HG03108 (cell line): ENCODE results near the gene THAP3.
"Not testable (repeated sequence)": the region's sequence is repeated elsewhere in the genome, so short reads cannot be mapped to it uniquely, and the experiment has no call there.

ENCODE experiments used
- ATAC-seq: cut with Tn5 transposase; IDR thresholded peaks from one replicate; pipeline ENCODE4 v1.9.1; 2021; ENCODE audit warnings: moderate library complexity; ENCODE audit not compliant: unreplicated experiment

Gene THAP3

GRCh38 chr1:6632588-6633514 lies 8.2 kb downstream of the THAP3 start:
- ATAC-seq: no peak

- ATAC-seq: no peak
These were observed 9.8 kb downstream of the THAP3 start for GRCh38 chr1:6634371-6635052.

DNA sequence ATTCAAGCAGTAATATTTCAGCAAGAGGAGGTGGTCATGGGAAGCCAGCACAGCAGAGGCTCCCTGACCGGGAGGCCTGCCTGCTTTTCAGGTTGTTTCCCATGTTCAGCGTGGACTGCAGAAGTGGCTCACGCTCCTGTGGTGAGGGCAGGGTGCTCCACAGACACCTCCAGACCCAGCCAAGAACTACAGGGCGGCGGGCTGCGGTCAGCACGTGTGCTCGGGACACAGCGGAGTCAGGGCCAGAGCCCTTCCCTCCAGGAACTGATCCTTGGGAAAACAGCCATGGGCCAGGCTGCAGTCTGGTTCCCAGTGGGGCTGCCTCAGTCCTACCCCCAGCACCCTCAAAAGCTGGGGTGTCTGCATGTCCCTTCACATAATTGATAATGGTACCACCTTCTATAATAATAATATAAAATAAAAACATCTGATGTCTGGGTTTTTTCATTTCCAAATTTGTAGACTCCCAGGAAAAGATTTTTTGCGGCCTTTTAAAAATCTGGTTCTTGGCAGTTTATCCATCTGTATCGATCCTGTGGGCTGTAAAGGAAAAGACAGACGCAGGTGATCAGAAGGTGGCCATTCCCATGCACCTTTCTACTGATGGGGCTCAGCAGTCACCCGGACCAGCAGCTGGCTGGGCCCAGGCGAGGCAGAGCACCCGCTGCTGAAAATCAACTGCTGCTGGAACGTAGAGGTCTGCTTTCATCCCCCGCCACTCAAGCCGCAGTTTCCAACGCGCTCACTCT lies 10.7 kb downstream of the THAP3 start:
- no peak for ATAC-seq

GRCh38 chr1:6635910-6636760 lies 11.5 kb downstream of the THAP3 start:
- ATAC-seq: no peak

- not testable (repeated sequence) for ATAC-seq
These were observed 12.1 kb downstream of the THAP3 start for GRCh38 chr1:6636778-6637177.

GRCh38 chr1:6637770-6638169 lies 13.1 kb downstream of the THAP3 start:
- no peak for ATAC-seq

- no peak for ATAC-seq
These were observed 13.6 kb downstream of the THAP3 start for GRCh38 chr1:6638226-6638625.

DNA sequence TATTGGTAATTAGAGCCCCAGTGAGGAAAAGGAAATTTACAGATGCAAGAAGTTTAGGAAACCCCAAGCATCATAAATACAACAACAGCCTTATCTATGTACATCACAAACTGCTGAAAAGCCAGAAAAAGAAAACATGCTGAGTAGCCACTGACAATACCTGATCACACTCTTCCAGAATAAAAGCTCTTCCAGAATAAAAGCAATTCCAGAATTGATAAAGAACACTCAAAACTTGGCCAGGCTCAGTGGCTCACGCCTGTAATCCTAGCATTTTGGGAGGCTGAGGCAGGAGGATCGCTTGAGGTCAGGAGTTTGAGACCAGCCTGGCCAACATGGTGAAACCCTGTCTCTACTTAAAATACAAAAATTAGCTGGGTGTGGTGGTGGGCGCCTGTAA lies 16.2 kb downstream of the THAP3 start:
- not testable (repeated sequence) for ATAC-seq

- ATAC-seq: no peak
These were observed 20.4 kb downstream of the THAP3 start for GRCh38 chr1:6645018-6645417.

GRCh38 chr1:6646499-6647148 lies 22.0 kb downstream of the THAP3 start:
- no peak for ATAC-seq

GRCh38 chr1:6648556-6648955 lies 23.9 kb downstream of the THAP3 start:
- no peak for ATAC-seq

- ATAC-seq: no peak
These were observed 27.2 kb downstream of the THAP3 start for GRCh38 chr1:6651909-6652308.

DNA sequence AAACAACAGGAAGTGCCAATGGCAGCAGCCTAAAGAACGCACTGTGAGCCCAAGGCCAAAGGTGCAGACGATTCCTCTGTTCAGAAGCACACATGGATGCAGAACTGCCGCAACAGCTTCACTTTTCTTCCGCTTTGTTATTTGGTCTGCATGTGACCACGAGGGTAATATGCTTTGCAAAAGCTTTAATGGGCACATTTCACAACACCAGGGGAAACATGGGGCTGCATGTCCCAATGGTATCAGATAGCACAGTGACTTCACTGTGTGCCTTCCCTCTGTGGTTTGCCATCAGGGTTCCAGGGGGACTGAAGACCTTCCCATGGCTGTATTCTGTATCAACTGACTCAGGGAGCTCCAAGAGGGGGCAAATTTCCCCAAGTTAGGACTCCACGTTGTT lies 28.3 kb downstream of the THAP3 start:
- no peak for ATAC-seq

GRCh38 chr1:6653436-6654290 lies 29.0 kb downstream of the THAP3 start:
- no peak for ATAC-seq

- ATAC-seq: no peak
These were observed 32.5 kb downstream of the THAP3 start for GRCh38 chr1:6657138-6657537.

GRCh38 chr1:6658359-6659060 lies 33.8 kb downstream of the THAP3 start:
- no peak for ATAC-seq

DNA sequence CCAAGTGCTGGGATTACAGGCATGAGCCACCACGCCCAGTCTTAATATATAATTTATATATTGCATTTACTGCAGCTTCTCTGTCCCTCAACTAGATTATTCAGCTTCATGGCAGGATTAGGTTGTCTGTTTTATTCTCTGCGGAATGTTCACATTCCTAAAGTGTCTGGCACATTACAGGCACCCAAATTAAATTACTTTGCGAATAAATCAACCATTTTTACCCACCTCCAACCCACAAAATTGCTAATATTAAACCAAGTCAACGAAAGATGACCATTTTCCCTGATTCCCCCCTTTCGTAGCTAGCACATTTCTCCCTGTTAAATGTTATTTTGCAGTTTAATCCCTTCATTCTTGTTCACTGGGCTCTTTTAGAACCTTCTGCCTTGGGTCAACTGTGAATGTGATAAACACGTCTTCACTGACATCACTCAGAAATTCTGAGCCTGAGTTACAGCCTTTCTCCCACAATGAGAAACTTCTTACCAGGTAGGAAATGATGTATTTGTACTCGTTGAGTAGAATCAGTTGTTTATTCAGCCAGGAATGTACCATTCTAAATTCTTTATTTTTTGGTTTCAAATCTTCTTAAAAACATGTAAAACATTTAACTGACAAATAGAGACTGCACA lies 35.9 kb downstream of the THAP3 start:
- ATAC-seq: no peak

DNA sequence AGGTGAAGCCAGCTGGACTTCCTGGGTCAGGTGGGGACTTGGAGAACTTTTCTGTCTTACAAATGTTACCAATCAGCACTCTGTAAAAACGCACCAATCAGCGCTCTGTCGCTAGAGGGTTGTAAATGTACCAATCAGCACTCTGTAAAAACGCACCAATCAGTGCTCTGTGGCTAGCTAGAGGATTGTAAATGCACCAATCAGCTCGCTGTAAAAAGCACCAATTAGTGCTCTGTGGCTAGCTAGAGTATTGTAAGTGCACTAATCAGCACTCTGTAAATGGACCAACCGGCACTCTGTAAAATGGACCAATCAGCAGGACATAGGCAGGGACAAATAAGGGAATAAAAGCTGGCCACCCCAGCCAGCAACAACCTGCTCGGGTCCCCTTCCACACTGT lies 37.8 kb downstream of the THAP3 start:
- ATAC-seq: not testable (repeated sequence)
